Neural progenitor cell (in vitro differentiated cells): Measurements from ENCODE around the gene RPLP1. TPM values are rescaled to one million over a fixed set of nuclear protein-coding genes. Genes with fewer than 3 reads are reported as not detected.

Experiments
- DNase-seq: peaks from one replicate; pipeline ENCODE4 v3.0.0-alpha.2; 2016; ENCODE audit warnings: low spot score
- H2AFZ ChIP-seq: fragments of 200-600 bp; sonication (generic); replicated peaks from 2 replicates; pipeline ENCODE4 v1.6.1; 2016; ENCODE audit warnings: antibody characterized with exemption
- H3F3A ChIP-seq: fragments of 200-600 bp; sonication (generic); 2 replicates; pipeline ENCODE4 v1.6.1; 2016; ENCODE audit warnings: antibody characterized with exemption, low read depth
- H3K27ac ChIP-seq: fragments of 200-600 bp; sonication (generic); 2 replicates; pipeline ENCODE4 v1.5.1; 2016; ENCODE audit warnings: mild to moderate bottlenecking
- H3K27me3 ChIP-seq: fragments of 200-600 bp; sonication (generic); 2 replicates; pipeline ENCODE4 v1.6.1; 2016; ENCODE audit warnings: mild to moderate bottlenecking, moderate library complexity
- H3K36me3 ChIP-seq: fragments of 200-600 bp; sonication (generic); 2 replicates; pipeline ENCODE4 v1.5.1; 2016
- H3K4me1 ChIP-seq: fragments of 200-600 bp; sonication (generic); 2 replicates; pipeline ENCODE4 v1.6.1; 2016; ENCODE audit warnings: mixed run types
- H3K4me2 ChIP-seq: fragments of 200-600 bp; sonication (generic); 2 replicates; pipeline ENCODE4 v1.6.1; 2016
- H3K4me3 ChIP-seq: fragments of 200-600 bp; sonication (generic); 2 replicates; pipeline ENCODE4 v1.5.1; 2016
- H3K79me2 ChIP-seq: fragments of 200-600 bp; sonication (generic); 2 replicates; pipeline ENCODE4 v1.6.1; 2016; ENCODE audit warnings: low read depth
- H3K9ac ChIP-seq: fragments of 200-600 bp; sonication (generic); 2 replicates; pipeline ENCODE4 v1.6.1; 2016
- H3K9me3 ChIP-seq: fragments of 200-600 bp; sonication (generic); 2 replicates; pipeline ENCODE4 v1.5.1; 2016; ENCODE audit warnings: low read depth
- H4K20me1 ChIP-seq: fragments of 200-600 bp; sonication (generic); 2 replicates; pipeline ENCODE4 v1.6.1; 2016; ENCODE audit warnings: low read depth
- H3K27ac Mint-ChIP-seq: 3 replicates; pipeline ENCODE4 v1.8.0; 2021; ENCODE audit warnings: mixed read lengths
- H3K27me3 Mint-ChIP-seq: 2 replicates; pipeline ENCODE4 v1.8.0; 2022; ENCODE audit warnings: low read depth, mild to moderate bottlenecking, inconsistent platforms, moderate library complexity, mixed read lengths; ENCODE audit not compliant: insufficient read depth
- H3K36me3 Mint-ChIP-seq: 3 replicates; pipeline ENCODE4 v1.8.0; 2021; ENCODE audit warnings: mixed read lengths
- H3K4me1 Mint-ChIP-seq: 3 replicates; pipeline ENCODE4 v1.8.0; 2021; ENCODE audit warnings: mixed read lengths
- H3K4me3 Mint-ChIP-seq: 3 replicates; pipeline ENCODE4 v1.8.0; 2021; ENCODE audit warnings: mild to moderate bottlenecking, moderate library complexity, mixed read lengths
- H3K9me3 Mint-ChIP-seq: 3 replicates; pipeline ENCODE4 v1.8.0; 2020; ENCODE audit warnings: mixed read lengths
- EZH2 ChIP-seq: fragments of 200-600 bp; sonication (generic); IDR thresholded peaks from 2 replicates; pipeline ENCODE4 v1.6.1; 2017; ENCODE audit warnings: antibody characterized with exemption, mild to moderate bottlenecking, moderate library complexity
- EZH2phosphoT487 ChIP-seq: fragments of 200-600 bp; sonication (generic); IDR thresholded peaks from 2 replicates; pipeline ENCODE4 v1.6.1; 2017; ENCODE audit warnings: antibody characterized with exemption
- total RNA-seq: library from RNA; depleted of rRNA; stranded (reverse); fragments of >200 nt; gene quantifications from 2 replicates; pipeline ENCODE4 v1.2.3, GENCODE V29; 2015; ENCODE audit warnings: low replicate concordance
- TF ChIP-seq, protein P1 (sequence below): fragments of 200-600 bp; sonication (generic); IDR thresholded peaks from 2 replicates; pipeline ENCODE4 v1.5.1; 2017; ENCODE audit warnings: antibody characterized with exemption, mild to moderate bottlenecking

RPLP1 gene
- total RNA-seq, 1 donor from 2014 or later: 109 TPM

- Histone ChIP-seq H3K9ac (peak overlapping the region; percentile 53), H3K4me2 (peak overlapping the region; percentile 90), H3K9me3 (no peaks in the 10 kb centered on the region), H3K27ac (no peak overlapping the region), H3K4me3 (peak overlapping the region; percentile 75), H2AFZ (peak overlapping the region; percentile 71), H3F3A (no peaks in the 10 kb centered on the region), H3K79me2 (peaks cover 56% of the 10 kb centered on the region), H3K27me3 (no peaks in the 10 kb centered on the region), H3K36me3 (peaks cover 20% of the 10 kb centered on the region), H3K4me1 (peaks cover 8% of the 10 kb centered on the region), H4K20me1 (peaks cover 33% of the 10 kb centered on the region)
- DNase-seq: peak; percentile 67
- Mint-ChIP-seq H3K9me3 (no peaks in the 10 kb centered on the region), H3K36me3 (peaks cover 19% of the 10 kb centered on the region), H3K4me3 (peak overlapping the region; percentile 94), H3K4me1 (peaks cover 30% of the 10 kb centered on the region), H3K27ac (peak overlapping the region; percentile 73), H3K27me3 (no peaks in the 10 kb centered on the region)
- TF ChIP-seq, protein P1, sequence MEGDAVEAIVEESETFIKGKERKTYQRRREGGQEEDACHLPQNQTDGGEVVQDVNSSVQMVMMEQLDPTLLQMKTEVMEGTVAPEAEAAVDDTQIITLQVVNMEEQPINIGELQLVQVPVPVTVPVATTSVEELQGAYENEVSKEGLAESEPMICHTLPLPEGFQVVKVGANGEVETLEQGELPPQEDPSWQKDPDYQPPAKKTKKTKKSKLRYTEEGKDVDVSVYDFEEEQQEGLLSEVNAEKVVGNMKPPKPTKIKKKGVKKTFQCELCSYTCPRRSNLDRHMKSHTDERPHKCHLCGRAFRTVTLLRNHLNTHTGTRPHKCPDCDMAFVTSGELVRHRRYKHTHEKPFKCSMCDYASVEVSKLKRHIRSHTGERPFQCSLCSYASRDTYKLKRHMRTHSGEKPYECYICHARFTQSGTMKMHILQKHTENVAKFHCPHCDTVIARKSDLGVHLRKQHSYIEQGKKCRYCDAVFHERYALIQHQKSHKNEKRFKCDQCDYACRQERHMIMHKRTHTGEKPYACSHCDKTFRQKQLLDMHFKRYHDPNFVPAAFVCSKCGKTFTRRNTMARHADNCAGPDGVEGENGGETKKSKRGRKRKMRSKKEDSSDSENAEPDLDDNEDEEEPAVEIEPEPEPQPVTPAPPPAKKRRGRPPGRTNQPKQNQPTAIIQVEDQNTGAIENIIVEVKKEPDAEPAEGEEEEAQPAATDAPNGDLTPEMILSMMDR: no peak
- TF ChIP-seq EZH2: no peak
Measured at GRCh38 chr15:69414701-69415167, 37.9 kb upstream of the RPLP1 start.

DNA sequence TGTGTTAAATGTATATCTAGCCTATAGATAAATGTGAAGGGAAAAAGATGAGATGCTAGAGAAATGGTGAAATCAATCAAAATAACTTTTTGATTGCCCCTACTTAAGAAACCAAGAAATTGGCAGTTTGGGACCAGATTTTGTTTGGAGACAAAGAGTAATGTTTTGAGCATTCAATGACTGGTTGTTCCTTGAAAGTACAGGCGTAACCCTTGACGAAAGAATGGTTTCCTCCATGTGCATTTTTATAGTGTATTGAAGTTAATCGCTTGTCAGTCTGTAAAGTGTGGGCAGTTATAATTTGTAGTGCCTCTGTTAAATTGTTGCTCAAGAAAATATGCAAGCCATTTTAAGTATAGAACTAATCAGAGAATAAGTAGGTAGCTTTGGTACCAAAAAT is 37.2 kb upstream of the RPLP1 start:
- H3K36me3 ChIP-seq: peaks cover 23% of the 10 kb centered on the region
- TF ChIP-seq EZH2 (no peak), EZH2phosphoT487 (no peak)
- TF ChIP-seq, protein P1: no peak
- Mint-ChIP-seq H3K4me3 (peak overlapping the region; percentile 94), H3K4me1 (peaks cover 30% of the 10 kb centered on the region), H3K9me3 (no peaks in the 10 kb centered on the region), H3K27ac (peak overlapping the region; percentile 34), H3K36me3 (peaks cover 20% of the 10 kb centered on the region), H3K27me3 (no peaks in the 10 kb centered on the region)
- DNase-seq: no peak
- no peak overlapping the region for H2AFZ ChIP-seq
- H3F3A ChIP-seq: no peaks in the 10 kb centered on the region
- H3K27me3 ChIP-seq: no peaks in the 10 kb centered on the region
- peak overlapping the region; percentile 75 for H3K4me3 ChIP-seq
- peaks cover 62% of the 10 kb centered on the region for H3K79me2 ChIP-seq
- peak overlapping the region; percentile 53 for H3K9ac ChIP-seq
- H3K27ac ChIP-seq: no peak overlapping the region
- peaks cover 38% of the 10 kb centered on the region for H4K20me1 ChIP-seq
- no peaks in the 10 kb centered on the region for H3K9me3 ChIP-seq
- H3K4me1 ChIP-seq: peaks cover 8% of the 10 kb centered on the region
- H3K4me2 ChIP-seq: peak overlapping the region; percentile 90

DNA sequence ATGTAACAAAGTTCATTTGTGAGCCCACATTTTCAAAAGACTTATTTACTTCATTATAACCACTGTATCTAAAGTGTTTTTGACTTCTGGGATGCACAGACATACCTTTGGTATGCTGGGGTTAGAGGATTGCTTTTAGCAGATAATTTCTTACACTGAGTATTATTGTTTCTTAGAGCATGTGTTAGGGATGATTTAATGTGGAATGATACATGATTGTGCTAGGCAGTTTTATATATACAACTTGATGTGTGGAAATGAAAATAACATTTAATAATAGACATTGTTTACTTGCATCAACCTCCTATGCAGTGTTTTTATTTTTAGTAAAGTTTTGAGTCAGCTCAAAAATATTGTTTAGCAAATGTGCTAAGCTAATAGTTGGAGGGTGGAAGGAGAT is 35.0 kb upstream of the RPLP1 start:
- Mint-ChIP-seq H3K4me3 (no peak overlapping the region), H3K9me3 (no peaks in the 10 kb centered on the region), H3K36me3 (peaks cover 28% of the 10 kb centered on the region), H3K27ac (no peak overlapping the region), H3K4me1 (peaks cover 30% of the 10 kb centered on the region), H3K27me3 (no peaks in the 10 kb centered on the region)
- no peaks in the 10 kb centered on the region for H3K27me3 ChIP-seq
- no peak overlapping the region for H3K27ac ChIP-seq
- no peak for DNase-seq
- H4K20me1 ChIP-seq: peaks cover 46% of the 10 kb centered on the region
- no peak overlapping the region for H2AFZ ChIP-seq
- H3F3A ChIP-seq: no peaks in the 10 kb centered on the region
- no peak overlapping the region for H3K4me3 ChIP-seq
- peaks cover 29% of the 10 kb centered on the region for H3K36me3 ChIP-seq
- peaks cover 75% of the 10 kb centered on the region for H3K79me2 ChIP-seq
- H3K4me2 ChIP-seq: no peak overlapping the region
- TF ChIP-seq, protein P1: no peak
- TF ChIP-seq EZH2phosphoT487 (no peak), EZH2 (no peak)
- peaks cover 8% of the 10 kb centered on the region for H3K4me1 ChIP-seq
- H3K9me3 ChIP-seq: no peaks in the 10 kb centered on the region
- H3K9ac ChIP-seq: peak overlapping the region; percentile 23
